ENCODE data around the gene IFNA17.
A peak's percentile ranks its signal among the peaks of the same experiment; 100 is the strongest.
"Not testable (repeated sequence)": the region's sequence is repeated elsewhere in the genome, so short reads cannot be mapped to it uniquely, and the experiment has no call there.

The IFNA17 gene

DNA sequence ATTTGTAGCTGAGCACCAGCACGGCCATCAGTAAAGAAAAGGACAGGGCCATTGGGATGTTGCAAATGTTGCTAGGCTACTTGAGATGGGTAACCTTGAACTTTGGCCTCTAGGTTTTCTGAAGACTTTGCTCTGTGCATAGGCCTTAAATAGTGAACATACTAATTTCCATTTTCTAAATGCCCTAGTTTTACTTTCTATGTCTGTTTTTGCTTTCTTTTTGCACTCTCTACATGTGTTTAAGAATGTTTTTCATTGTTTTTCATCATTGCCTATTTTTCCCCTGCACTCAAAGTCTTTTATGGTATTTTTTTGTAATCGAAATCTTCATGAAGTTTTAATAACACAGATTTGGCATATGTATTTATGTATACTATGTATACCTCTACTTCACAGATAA, at the start of gene IFNA17:
Gene IFNA17, minus strand, starts transcription at position 101 of the 400 bp plus-strand sequence. Its CDS starts 49 bp downstream, at position 52.
- no peak for DNase-seq (ENCODE audit: low read depth)

DNA sequence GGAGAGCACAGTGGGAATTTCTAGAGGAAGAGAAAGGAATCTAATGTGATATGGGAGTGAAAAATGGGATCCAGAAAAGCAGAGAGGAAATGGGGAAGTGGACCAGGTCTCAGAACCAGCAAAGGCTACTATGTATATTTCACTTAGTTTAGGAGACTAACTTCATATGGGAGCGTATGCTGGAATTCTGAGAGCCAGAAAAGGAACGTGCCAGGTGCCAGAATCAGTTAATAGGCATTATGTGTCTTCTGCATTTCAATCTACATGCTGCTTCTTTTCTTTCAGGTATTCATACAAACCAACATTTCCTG, 40.3 kb upstream of the IFNA17 start:
- no peak for DNase-seq (ENCODE audit: low read depth)

DNA sequence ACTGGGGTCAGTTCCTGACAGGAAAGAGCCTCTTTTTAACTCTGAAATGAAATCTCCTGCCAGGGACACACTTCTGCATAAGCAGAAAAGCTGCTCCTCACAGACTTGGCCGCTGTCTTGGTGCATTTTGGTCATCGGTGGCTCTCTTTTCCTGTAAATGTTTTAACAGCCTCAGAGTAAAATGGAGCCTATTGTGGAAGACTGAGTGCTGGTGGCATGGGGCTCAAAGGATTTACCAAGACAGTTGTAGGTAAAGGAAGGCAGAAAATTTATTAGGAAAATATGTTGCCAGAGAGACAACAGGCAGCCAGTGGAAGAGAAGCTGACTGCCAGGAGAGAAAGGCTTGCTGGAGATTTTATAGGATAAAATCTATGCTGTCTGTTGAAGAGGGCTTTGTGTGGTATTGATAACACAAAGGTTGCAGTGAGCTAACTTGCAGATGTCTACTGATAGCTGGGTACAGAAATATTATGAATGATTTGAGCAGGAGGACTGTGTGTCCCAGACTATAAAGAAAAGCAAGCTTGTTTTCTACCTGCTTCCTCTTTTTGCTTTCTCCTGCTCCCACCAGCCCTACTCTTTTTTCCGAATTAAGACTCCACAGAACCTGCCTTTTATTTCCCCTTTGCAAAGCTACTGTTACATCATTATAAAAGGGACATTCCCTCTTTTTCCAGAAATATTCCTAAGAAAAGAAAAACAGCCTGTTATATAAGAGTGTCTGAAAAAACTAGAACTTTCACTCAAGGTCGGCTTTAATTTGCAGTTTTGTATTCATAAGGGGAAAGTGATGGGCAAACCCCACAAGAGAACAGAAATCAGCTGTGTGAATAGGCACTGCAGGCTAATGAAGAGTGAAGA, 39.7 kb upstream of the IFNA17 start:
- DNase-seq (ENCODE audit: low read depth), result no peak

DNA sequence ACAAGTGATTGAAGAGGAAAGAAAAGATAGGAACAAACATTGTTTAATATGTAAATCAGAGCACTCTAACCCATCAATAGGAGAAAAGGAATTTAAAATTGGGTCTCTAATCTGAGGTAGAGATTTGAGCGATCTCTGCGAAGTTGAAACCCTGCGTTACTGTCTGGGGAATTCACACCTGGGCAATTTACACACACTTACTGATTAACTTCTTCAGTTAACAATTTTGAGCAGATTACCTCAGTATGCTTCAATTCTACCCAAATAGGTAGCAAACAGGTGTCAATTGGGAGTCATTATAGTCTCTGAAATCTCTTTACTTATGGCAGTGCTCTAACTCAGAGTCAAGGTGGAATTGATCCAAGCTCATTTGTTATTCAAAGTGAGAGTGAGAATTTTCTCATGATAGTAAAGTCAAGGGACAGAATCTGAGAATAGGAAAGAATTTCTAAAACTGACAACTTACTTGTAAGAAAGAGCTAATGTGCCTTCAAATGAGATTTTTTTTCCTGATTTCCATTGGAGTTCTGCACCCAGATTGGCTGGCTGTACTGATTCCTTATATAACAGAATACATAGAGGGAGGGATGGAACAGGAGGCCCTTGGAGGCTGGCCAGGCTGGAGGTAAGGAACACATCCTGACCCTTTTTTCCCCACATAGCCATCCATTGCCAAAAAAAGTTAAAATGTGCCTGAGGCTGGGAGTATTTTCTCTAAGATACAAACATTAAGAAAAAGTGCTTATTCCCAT, 38.9 kb upstream of the IFNA17 start:
- no peak for DNase-seq (ENCODE audit: low read depth)

DNA sequence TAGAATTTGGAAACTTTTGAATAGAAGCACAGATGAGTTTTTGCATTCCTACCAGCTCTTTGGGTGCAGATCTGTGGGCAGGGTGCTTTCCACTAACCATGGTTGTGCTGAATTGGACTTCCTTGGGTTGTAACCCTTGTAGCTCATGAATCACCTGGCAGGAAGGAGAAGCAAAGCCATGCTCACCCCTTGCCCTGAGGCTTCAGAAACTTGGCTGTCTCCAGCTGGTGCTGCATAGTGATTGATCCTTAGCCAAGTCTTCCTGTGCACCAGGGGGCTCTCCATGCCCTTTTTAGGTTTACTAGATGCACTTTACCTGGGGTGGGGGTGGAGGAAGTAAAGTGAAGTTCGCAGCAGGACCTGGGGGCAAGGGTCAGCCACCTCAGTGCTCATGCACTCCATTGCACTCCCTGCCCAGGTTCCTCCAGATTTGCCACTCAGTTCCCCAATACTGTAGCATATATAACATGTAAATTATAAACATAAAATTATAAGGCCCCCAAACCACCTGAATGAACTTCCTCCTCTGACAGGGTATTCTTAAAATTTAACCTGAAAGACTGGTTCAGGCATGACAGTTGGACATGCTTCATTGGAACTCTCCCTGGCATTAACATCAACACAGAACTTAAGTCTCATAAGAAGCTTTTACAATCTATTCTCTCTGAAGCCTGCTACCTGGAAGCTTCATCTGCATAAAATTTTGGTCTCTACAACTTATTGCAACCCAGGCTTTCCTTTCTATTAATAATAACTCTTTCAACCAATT, 37.6 kb upstream of the IFNA17 start:
- DNase-seq (ENCODE audit: low read depth), result no peak

DNA sequence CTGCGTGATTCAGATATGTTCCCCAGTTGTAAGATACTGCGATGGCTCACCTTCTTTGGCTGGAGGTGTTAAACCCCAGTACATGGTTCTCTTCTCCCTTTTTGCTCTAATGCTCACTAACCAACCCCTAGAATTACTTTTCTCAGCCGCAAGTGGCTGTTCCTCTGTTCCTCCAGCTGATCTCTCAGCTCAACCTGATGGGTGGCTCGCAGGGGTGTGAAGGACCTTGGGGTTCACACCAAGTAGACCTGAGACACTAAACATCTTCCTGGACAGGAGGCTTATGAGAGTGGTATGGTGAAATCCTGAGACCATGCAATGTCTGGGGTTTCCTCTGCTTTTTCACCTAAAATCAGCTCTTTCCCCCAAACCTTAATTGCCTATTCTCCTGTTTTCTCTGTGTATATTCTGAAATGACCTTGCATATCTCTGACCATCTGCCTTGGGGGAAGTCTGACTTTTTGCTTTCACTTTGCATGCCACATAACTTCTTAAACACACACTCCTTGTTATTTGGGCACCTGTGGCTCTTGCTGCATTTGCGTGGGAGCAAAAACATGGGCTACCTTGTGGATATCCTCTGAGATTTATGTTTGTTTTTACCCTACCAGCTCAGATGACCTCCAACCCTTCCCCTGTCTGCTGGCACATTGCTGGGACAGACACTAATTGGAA, 27.7 kb upstream of the IFNA17 start:
- DNase-seq (ENCODE audit: low read depth), result no peak

DNA sequence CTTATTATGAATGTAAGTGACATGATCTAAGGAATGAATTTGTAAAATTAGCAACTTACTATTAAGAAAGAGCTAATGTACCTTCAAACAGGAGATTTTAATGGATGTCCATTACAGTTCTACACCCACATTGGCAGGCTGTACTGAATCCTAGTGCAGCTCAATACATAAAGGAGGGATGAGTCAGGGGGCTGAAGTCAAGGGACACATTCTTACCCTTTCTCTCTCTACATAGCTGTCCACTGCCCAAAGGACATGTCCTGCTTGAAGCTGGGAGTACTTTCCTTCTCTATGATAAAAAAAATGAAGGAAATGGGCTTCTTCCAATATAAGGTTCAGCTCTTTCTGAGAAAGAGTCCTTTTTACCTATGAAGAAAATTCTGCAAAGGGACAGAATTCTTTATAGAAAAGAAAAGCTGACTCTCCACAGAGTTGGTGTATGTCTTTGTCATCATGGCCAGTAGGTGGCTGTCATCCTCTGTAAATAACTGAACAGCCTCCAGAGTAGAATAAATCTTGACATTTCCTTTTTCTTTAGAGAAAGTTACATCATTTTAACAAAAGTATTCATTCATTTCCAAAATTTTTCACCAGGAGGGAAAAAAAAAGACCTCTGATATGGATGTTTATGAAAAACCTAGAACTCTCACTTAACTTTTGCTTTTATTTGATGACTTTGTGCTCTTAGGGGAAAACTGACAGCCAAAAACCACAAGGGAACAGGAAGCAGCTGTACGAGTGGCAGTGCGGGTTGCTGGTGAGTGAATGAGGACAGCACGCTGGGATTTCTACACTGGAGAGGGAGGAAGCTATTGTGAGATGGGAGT, 24.9 kb upstream of the IFNA17 start:
- peak; percentile 18 for DNase-seq (ENCODE audit: low read depth)

DNA sequence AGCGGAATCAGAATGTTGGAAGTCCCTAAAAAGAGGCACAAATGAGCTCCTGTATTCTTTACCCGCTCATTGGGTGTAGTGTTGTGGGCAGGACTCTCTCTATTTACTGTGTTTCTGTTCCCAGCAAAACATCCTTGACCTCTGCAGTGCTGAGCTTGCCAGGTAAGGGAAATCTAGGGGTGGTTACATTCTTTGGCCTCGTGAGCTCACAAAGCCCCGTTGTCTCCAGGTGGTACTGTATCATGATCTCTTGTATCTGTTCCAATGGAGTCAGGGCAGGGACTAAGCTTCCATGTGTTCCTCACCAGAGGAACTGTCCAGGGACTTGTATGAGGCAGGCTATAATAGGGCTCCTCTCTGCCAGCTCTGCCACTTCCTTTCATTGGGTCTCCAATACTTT, 23.6 kb upstream of the IFNA17 start:
- no peak for DNase-seq (ENCODE audit: low read depth)

DNA sequence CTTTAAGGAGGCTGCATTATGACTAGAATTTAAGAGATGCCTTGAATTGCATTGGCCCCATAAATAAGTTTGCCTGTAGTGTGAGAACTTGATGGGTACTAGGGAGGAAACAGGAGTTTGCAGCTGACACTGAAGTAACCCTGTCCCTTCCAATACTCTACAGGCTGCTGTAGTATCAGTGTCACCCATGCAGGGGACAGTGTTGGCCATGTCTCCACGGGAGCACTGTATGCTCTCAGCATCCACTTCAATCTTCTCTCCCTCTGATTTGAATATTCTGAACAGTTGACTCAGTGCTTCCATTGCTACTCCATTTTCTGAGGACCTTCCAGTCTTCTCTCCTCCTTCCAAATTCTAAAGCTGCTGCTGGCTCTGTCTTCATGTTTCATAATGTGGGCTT, 23.2 kb upstream of the IFNA17 start:
- no peak for DNase-seq (ENCODE audit: low read depth)

DNA sequence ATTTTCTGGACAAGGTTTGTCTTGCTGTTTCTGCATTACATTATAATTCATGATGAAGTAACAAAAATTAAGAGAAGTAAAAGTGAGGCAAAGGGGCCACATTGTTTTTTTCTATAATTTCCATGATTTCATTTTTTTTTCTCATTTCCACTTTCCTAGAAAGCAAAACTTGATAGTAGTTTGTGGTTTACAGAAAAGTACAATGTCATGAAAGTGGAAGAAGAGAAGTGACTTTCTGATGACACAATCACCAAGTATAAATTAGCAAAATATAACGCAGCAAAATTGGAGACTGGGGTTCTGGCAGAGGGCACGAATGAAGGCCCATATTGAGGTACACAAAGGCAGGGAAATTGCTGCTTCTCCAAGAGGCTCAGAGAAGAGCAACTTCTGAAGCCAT, 16.8 kb upstream of the IFNA17 start:
- DNase-seq (ENCODE audit: low read depth), result no peak

DNA sequence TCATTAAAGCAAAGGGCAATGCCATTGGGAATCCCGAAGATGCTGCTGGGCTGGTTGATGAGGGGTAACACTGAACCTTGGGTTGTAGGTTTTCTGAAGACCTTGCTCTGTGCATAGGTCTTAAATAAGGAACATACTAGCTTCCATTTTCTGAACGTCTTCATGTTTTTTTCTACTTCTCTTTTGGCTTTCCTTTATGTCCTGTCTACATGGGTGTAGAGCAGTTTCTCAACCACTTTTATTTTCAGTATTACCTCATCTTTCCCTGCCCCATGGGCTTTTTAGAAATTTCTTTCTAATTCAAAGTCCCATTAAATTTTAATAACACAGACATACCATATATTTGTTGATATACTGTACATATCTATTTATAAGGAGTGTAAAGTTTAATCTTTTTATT, 11.9 kb upstream of the IFNA17 start, which contains the start of gene IFNA14:
Gene IFNA14, minus strand, starts transcription at position 95 of the 400 bp plus-strand sequence. Its CDS starts 70 bp downstream, at position 25.
- DNase-seq (ENCODE audit: low read depth), result no peak

DNA sequence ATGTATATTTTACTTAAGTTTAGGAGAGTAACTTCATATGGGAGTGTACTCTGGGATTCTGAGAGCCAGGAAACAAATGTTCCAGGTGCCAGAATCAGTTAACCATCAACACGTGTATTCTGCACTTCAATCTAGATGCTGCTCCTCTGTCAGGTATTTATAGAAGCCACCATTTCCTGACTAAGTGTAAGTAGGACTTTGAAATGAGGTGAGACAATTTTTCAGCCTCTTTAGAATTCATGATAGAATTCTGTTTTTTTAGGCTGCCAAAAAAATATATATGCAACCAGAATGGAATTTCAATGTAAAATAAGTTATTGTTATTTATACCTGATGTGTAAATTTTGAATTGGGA, 8.3 kb upstream of the IFNA17 start:
- not testable (repeated sequence) for DNase-seq (ENCODE audit: low read depth)

DNA sequence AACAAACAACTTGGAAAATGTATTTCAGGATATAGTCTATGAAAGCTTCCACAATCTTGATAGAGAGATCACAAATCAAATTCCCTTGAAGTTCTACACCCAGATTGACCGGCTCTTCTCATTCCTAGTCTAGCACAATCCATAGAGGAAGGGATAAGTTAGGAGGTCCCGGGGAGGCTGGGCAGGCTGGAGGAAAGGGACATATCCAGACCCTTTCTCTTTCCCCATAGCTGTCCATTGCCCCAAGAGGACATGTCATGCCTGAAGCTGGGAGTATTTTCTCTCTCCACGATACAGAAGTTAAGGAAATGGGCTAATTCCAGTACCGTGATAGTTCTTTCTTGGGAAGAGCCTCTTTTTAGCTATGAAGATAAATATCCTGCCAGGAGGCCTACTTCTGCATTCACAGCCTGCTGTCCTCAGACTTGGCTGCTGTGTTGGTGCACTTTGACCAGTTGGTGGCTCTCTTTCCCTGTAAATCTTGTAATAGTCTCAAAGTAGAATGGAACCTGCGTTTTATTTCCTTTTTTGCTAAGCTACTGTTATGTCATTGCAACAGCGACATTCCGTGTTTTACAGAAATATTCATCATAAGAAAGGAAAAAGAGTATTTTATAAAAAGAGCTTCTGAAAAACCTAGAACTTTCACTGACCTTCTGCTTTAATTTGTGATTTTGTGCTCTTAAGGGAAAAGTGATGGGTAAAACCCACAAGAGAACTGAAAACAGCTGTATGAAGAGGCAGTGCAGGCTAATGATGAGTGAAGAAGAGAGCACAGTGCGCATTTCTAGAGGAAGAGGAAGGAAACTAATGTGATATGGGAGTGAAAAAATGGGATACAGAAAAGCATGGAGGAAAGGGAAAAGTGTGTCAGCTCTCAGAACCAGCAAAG, 7.7 kb upstream of the IFNA17 start:
- DNase-seq (ENCODE audit: low read depth), result peak; percentile 5

DNA sequence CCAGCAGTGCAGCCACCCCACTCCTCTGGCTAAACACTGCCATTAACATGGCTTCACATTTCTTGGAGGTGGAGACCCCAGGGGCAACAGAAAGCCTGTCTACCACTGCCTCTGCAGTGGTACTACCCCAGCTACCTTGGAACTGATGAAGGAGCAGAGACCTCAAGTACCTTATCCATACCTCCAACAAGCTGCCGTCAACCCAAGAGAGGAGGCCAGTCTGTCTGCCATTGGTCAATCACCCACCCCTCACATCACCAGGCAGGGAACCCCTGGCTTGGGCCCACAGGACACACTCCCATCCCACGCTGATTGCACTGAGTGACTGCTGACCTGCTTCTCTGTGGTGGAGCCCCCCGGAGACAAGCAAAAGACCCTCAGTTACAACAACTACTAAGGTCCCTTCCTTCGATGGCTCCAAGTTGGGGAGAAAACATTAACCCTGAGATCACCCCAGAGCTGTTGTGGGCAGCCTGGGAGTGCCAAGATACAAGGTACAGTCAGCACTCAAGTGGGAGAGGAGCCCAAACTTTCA, 6.2 kb upstream of the IFNA17 start:
- DNase-seq (ENCODE audit: low read depth), result no peak

DNA sequence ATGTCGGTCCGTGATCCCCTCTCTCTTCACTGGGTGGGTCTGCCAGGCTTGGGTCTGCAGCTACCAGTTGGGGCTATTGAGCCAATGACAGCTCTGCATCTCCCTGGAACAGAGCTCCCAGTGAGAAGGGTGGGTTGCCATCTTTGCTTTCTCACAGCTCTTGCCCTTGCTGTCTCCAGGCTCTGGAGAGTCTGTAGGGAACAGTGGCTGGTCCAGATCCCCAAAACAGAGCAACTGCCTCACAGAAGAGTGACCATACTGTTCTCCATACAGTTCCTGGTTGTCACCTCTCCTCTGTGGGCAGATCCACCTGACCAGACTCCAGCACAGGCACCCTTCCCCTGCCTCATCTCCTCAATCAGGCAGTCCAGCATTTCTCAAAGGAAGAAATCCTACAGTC, 5.2 kb upstream of the IFNA17 start:
- DNase-seq (ENCODE audit: low read depth), result no peak

DNA sequence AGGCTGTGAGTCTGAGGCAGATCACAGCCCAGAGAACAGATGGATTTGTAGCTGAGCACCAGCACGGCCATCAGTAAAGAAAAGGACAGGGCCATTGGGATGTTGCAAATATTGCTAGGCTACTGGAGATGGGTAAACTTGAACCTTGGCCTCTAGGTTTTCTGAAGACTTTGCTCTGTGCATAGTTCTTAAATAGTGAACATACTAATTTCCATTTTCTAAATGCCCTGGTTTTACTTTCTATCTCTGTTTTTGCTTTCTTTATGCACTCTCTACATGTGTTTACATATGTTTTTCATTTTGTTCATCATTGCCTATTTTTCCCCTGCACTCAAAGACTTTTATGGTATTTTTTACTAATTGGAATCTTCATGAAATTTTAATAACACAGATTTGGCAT, 10.8 kb downstream of the IFNA17 start, which contains the start of gene IFNA16:
Gene IFNA16, minus strand, starts transcription at position 101 of the 400 bp plus-strand sequence. Its CDS starts 6 bp downstream, at position 95.
- DNase-seq (ENCODE audit: low read depth), result not testable (repeated sequence)

DNA sequence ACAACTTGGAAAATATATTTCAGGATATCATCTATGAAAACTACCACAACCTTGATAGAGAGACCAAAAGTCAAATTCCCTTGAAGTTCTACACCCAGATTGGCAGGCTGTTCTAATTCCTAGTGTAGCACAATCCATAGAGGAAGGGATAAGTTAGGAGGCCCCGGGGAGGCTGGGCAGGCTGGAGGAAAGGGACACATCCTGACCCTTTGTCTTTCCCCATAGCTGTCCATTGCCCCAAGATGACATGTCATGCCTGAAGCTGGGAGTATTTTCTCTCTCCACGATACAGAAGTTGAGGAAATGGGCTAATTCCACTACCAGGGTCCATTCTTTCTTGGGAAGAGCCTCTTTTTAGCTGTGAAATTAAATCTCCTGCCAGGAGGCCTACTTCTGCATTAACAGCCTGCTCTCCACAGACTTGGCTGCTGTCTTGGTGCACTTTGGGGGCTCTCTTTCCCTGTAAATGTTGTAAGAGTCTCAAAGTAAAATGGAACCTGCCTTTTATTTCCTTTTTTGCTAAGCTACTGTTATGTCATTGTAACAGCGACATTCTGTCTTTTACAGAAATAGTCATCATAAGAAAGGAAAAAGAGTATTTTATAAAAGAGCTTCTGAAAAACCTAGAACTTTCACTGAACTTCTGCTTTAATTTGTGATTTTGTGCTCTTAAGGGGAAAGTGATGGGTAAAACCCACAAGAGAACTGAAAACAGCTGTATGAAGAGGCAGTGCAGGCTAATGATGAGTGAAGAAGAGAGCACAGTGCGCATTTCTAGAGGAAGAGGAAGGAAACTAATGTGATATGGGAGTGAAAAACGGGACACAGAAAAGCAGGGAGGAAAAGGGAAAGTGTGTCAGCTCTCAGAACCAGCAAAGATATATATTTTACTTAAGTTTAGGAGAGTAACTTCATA, 14.4 kb downstream of the IFNA17 start:
- DNase-seq (ENCODE audit: low read depth), result not testable (repeated sequence)

DNA sequence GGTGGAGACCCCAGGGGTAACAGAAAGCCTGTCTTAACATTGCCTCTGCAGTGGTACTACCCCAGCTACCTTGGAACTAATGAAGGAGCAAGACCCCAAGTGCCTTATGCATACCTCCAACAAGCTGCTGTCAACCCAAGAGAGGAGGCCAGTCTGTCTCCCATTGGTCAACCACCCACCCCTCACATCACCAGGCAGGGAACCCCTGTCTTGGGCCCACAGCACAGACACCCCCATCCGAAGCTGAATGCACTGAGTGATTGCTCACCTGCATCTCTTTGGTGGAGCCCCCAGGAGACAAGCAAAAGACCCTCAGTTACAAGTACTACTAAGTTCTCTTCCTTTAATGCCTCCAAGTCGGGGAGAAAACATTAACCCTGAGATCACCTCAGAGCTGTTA, 15.9 kb downstream of the IFNA17 start:
- DNase-seq (ENCODE audit: low read depth), result not testable (repeated sequence)

DNA sequence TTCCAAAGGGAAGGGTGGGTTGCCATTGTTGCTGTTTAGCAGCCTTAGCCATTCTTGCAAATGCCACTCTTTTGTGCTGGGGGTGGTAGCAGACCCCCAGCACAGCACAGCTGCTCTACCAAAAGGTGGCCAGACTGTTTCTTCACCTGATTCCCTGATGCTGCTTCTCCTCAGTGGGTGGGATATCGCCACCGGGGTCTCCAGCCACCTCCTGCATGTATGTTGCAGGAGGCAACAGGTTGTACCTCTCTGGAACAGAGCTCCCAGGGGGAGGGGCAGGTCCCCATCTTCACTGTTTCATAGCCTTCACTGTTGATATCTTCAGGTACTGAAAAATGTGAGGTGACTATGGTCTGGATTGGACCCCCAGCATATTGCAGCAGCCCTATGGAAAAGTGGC, 17.2 kb downstream of the IFNA17 start:
- not testable (repeated sequence) for DNase-seq (ENCODE audit: low read depth)

Measured in HS-5 (cell line).